Subcutaneous abdominal adipose tissue (tissue), 5 donors: ENCODE data around the gene XIAP.
A peak's percentile ranks its signal among the peaks of the same experiment; 100 is the strongest.
"Not testable (repeated sequence)": the region's sequence is repeated elsewhere in the genome, so short reads cannot be mapped to it uniquely, and the experiment has no call there.

Experiments used
- H3K27ac ChIP-seq: one replicate; pipeline ENCODE4 v1.7.0; 2013; ENCODE audit warnings: low read depth, mild to moderate bottlenecking, inconsistent platforms, low read length, moderate library complexity
- H3K27me3 ChIP-seq, 5 donors: one replicate each; pipeline ENCODE4 v1.7.0; 2013; ENCODE audit warnings: low read length in 5 of 5, inconsistent platforms in 1 of 5; ENCODE audit not compliant: control insufficient read depth in 5 of 5, insufficient read depth in 4 of 5
- H3K36me3 ChIP-seq, 5 donors: one replicate each; pipeline ENCODE4 v1.7.0; 2013; ENCODE audit warnings: low read length in 5 of 5; ENCODE audit not compliant: control insufficient read depth in 5 of 5, insufficient read depth in 5 of 5
- H3K4me1 ChIP-seq, 5 donors: one replicate each; pipeline ENCODE4 v1.7.0; 2013; ENCODE audit warnings: low read length in 5 of 5, mild to moderate bottlenecking in 3 of 5, moderate library complexity in 1 of 5; ENCODE audit not compliant: control insufficient read depth in 5 of 5, insufficient read depth in 5 of 5
- H3K4me3 ChIP-seq, 5 donors: one replicate each; pipeline ENCODE4 v1.7.0; 2013; ENCODE audit warnings: low read length in 5 of 5, low read depth in 1 of 5
- H3K9ac ChIP-seq, 5 donors: one replicate each; pipeline ENCODE4 v1.7.0; 2013; ENCODE audit warnings: low read length in 5 of 5, mild to moderate bottlenecking in 4 of 5, moderate library complexity in 3 of 5
- H3K9me3 ChIP-seq, 5 donors: one replicate each; pipeline ENCODE4 v1.7.0; 2013; ENCODE audit warnings: low read length in 5 of 5; ENCODE audit not compliant: control insufficient read depth in 5 of 5
- donor health status: healthy.
- donor health status: healthy.
- donor health status: healthy.
- donor health status: healthy.
- donor health status: healthy.

XIAP gene

GRCh38 chrX:123859846-123860838 is at the start of gene XIAP:
TSS of gene XIAP (plus strand) at chrX:123860053. CDS start at chrX:123885663, 25,610 bp downstream.
- peak within 1 kb of the TSS; percentile 96 for H3K27ac ChIP-seq
- H3K9ac ChIP-seq, result peak within 1 kb of the TSS; percentile 66 to 87 (median 80)
- peak within 1 kb of the TSS; percentile 71 to 78 (median 73) for H3K4me3 ChIP-seq
- H3K27me3 ChIP-seq, result no peaks in the 10 kb centered on the region
- no peaks in the 10 kb centered on the region for H3K9me3 ChIP-seq
- H3K4me1 ChIP-seq, result peaks cover 2 to 13% (median 10%) of the 10 kb centered on the region in 5 donors
- no peaks in the 10 kb centered on the region for H3K36me3 ChIP-seq

GRCh38 chrX:123814343-123814742 is 45.5 kb upstream of the XIAP start:
- Histone ChIP-seq H3K36me3 (no peaks in the 10 kb centered on the region), H3K27me3 (no peaks in the 10 kb centered on the region), H3K4me1 (no peaks in the 10 kb centered on the region), H3K27ac (no peak overlapping the region), H3K9me3 (no peaks in the 10 kb centered on the region), H3K9ac (no peak overlapping the region), H3K4me3 (no peak overlapping the region)

GRCh38 chrX:123814934-123815394 is 44.9 kb upstream of the XIAP start:
- H3K4me3 ChIP-seq, H3K4me1 ChIP-seq, H3K9me3 ChIP-seq, H3K27ac ChIP-seq, H3K36me3 ChIP-seq, H3K9ac ChIP-seq, H3K27me3 ChIP-seq: not testable (repeated sequence)

- Histone ChIP-seq H3K4me1 (no peaks in the 10 kb centered on the region), H3K9ac (no peak overlapping the region), H3K36me3 (no peaks in the 10 kb centered on the region), H3K9me3 (peaks cover 0 to 3% (median 0%) of the 10 kb centered on the region in 5 donors), H3K27me3 (no peaks in the 10 kb centered on the region), H3K4me3 (no peak overlapping the region), H3K27ac (no peak overlapping the region)
Measured at GRCh38 chrX:123817288-123817894, 42.5 kb upstream of the XIAP start.

- Histone ChIP-seq H3K4me3 (no peak overlapping the region), H3K27me3 (no peaks in the 10 kb centered on the region), H3K9ac (no peak overlapping the region), H3K36me3 (no peaks in the 10 kb centered on the region), H3K9me3 (peaks cover 0 to 3% (median 0%) of the 10 kb centered on the region in 5 donors), H3K4me1 (no peaks in the 10 kb centered on the region), H3K27ac (no peak overlapping the region)
Measured at GRCh38 chrX:123818243-123818642, 41.6 kb upstream of the XIAP start.

GRCh38 chrX:123822965-123823364 is 36.9 kb upstream of the XIAP start:
- H3K36me3 ChIP-seq, result no peaks in the 10 kb centered on the region
- no peak overlapping the region for H3K9ac ChIP-seq
- no peak overlapping the region for H3K27ac ChIP-seq
- no peaks in the 10 kb centered on the region for H3K4me1 ChIP-seq
- peaks cover 0 to 5% (median 0%) of the 10 kb centered on the region in 5 donors for H3K9me3 ChIP-seq
- H3K27me3 ChIP-seq, result no peaks in the 10 kb centered on the region
- H3K4me3 ChIP-seq, result no peak overlapping the region

- Histone ChIP-seq H3K9me3 (peaks cover 0 to 2% (median 0%) of the 10 kb centered on the region in 5 donors), H3K4me1 (peaks cover 0 to 3% (median 0%) of the 10 kb centered on the region in 5 donors), H3K36me3 (no peaks in the 10 kb centered on the region), H3K27me3 (peaks cover 0 to 4% (median 0%) of the 10 kb centered on the region in 5 donors), H3K4me3 (no peak overlapping the region), H3K9ac (no peak overlapping the region), H3K27ac (no peak overlapping the region)
Measured at GRCh38 chrX:123830309-123830708, 29.5 kb upstream of the XIAP start.

GRCh38 chrX:123833387-123833786 is 26.5 kb upstream of the XIAP start:
- no peak overlapping the region for H3K9ac ChIP-seq
- peaks cover 0 to 4% (median 0%) of the 10 kb centered on the region in 5 donors for H3K27me3 ChIP-seq
- H3K36me3 ChIP-seq, result no peaks in the 10 kb centered on the region
- peaks cover 0 to 3% (median 0%) of the 10 kb centered on the region in 5 donors for H3K4me1 ChIP-seq
- H3K4me3 ChIP-seq, result no peak overlapping the region
- H3K27ac ChIP-seq, result no peak overlapping the region
- no peaks in the 10 kb centered on the region for H3K9me3 ChIP-seq

GRCh38 chrX:123834116-123834515 is 25.7 kb upstream of the XIAP start:
- H3K9ac ChIP-seq, result no peak overlapping the region
- peaks cover 0 to 4% (median 0%) of the 10 kb centered on the region in 5 donors for H3K27me3 ChIP-seq
- H3K27ac ChIP-seq, result no peak overlapping the region
- no peaks in the 10 kb centered on the region for H3K36me3 ChIP-seq
- no peak overlapping the region for H3K4me3 ChIP-seq
- H3K4me1 ChIP-seq, result peaks cover 0 to 3% (median 0%) of the 10 kb centered on the region in 5 donors
- H3K9me3 ChIP-seq, result no peaks in the 10 kb centered on the region
